Measurements from ENCODE around the gene FAM236C.
"Not testable (repeated sequence)": the region's sequence is repeated elsewhere in the genome, so short reads cannot be mapped to it uniquely, and the experiment has no call there.

Gene FAM236C

DNA sequence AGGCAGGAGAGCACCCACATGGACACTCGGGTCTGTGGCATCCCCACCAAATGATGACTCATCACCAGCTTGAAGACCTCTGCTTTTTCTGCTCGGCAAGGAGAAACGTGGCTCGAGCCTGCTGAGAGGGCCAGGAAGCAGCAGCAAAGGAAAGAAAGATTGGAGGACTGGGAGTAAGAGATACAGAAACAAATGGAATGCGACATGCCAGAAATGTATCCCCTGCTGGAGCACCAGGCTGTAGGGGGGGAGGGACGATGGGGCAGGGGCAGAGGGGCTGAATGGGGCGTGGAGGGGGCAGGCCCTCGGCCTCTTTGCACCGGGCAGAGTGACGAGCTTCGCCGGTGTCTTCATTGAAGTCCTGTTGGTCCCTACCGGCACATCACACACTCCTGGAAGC, at the start of gene FAM236C:
TSS of gene FAM236C (plus strand) at position 301 of the 400 bp plus-strand sequence. CDS start 100 bp downstream, outside the sequence.
- DNase-seq (ENCODE audit: low spot score) = not testable (repeated sequence)

DNA sequence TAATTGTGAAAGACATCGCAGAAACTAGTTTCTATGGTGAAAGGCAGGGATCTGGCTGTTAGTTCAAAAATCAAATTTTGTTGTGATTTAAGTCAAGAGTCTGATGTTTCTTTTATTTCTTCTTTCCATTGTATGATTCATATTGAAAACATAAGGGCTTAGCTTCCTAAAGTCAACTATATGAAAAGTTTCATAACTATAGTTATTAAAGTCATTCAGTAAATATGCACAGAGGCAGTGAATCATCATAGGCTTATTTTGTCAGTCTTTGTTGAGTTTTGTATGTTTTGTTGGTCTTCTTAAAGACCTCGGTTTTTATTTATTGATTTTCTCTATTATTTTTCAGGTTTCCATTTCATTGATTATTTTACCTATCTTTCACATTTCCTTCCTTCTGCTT, 29.5 kb upstream of the FAM236C start:
- not testable (repeated sequence) for DNase-seq (ENCODE audit: low spot score)

DNA sequence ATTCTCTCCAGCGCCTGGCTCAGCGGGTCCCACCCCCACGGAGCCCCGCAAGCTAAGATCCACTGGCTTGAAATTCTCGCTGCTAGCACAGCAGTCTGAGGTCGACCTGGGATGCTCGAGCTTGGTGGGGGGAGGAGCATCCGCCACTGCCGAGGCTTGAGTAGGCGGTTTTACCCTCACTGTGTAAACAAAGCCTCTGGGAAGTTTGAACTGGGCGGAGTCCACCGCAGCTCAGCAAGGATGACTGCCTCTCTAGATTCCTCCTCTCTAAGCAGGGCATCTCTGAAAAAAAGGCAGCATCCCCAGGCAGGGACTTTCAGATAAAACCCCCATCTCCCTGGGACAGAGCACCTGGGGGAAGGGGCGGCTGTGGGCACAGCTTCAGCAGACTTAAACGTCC, 22.7 kb upstream of the FAM236C start:
- not testable (repeated sequence) for DNase-seq (ENCODE audit: low spot score)

DNA sequence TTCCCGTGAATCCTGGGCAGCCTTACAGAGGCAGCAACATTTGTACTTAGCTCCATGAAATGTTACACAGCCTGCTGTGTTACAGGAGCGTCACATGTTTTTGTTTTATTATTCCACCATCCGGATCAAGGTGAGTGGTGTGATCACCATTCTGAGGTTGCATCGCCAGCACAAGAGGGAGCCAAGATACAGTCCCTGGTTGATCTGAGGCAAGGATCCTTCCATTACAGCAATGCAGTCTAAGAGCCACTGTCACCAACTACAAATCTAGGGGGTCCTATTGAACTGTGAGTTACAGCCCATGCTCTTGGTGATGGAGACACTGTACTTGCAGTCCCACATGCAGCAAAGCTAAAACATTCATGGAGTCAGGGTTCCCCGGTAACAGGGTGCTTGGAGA, 3.7 kb downstream of the FAM236C start:
- DNase-seq (ENCODE audit: low spot score) = not testable (repeated sequence)

DNA sequence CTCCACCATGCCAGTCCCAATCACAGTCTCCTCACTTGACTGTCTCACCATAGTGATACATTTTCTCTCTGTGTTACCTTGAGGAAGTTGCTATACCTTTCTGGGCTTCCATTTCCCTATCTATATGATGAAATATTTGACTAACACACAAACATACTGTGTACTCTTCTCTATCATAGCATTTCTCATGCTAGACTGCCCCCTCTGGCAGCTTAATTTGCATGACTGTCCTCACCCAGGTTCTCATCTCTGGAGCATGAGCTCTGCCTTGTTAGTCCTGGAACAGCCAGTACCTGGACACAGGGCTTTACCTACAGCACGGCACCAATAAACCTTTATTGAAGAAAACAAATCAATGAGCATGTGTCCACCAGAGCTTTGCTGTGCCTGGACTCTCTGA, 19.9 kb downstream of the FAM236C start:
- not testable (repeated sequence) for DNase-seq (ENCODE audit: low spot score)

DNA sequence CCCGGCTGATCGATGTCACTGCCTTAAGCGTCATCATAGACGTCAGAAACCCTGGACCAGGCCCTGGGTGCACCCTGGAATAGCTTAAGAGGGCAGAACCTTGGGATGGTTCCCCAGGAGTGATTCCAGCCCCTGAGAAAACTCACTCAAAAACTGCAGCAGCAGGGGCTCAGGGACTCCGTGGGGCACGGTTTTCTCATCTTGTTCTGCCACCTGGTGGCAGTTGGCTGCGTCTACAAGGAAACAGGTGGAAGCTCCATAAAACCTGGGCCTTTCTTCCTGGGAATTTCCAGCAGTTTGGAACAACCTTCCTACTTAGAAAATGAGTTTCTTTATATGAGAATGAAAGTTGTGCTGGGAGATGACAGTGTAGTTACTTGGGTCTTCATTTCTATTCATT, 24.0 kb downstream of the FAM236C start:
- DNase-seq (ENCODE audit: low spot score) = not testable (repeated sequence)

DNA sequence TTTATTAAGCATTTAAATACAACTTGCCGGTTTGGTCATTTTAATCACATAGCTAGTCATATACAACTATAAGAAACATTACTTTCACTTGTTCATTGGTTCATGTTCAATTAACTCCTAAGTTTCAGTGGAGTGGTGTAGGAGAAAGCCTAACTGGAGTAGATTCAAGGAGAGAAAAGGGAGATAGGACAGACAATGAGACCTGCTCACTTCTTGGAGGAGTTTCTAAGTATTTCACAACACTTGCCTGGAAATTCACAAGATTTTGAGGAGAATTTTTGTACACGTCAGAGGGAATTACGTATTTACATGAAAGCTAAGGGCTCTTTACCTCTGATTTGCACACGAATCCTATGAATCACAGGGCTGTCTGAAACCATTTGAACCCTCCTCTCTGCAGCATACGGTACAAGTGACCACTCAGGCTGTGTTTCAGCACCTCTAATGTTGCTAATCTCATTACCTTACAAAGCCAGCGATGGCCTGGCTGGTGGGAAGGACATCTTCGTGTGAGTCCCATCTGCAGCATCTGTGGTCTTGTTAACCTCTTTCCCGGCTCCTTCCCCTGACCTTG, 24.6 kb downstream of the FAM236C start:
- not testable (repeated sequence) for DNase-seq (ENCODE audit: low spot score)

DNA sequence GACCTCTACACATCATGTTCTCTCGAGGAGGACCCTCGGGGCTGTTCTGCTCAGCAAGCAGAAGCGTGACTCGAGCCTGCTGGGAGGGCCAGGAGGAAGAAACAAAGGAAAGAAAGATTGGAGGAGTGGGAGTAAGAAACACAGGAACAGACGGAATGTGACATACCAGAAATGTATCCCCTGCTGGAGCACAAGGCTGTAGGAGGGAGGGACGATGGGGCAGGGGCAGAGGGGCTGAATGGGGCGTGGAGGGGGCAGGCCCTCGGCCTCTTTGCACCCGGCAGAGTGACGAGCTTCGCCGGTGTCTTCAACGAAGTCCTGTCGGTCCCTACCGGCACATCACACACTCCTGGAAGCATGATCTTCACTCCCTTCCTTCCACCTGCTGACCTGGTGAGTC, 25.5 kb downstream of the FAM236C start, which contains the start of gene FAM236A:
TSS of gene FAM236A (plus strand) at position 301 of the 400 bp plus-strand sequence. CDS start at position 358, 57 bp downstream.
- not testable (repeated sequence) for DNase-seq (ENCODE audit: low spot score)

DNA sequence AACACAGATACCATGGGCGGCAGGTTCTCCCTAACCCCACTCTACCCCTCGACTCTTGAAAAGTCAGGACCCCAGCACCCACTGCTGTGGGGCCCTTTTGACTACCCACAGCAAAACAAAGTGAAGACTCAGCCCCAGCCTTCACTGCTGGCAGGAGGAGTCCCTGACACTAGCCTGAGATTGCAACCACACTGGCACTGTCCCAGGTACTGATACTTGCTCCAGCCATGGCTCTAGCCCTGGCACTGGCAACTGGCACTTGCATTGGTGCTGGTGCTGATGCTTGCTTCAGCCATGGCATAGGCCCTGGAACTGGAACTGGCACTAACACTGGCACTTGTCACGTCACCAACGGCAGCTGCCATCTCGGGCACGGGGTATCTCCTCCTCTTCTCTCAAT, 29.9 kb downstream of the FAM236C start:
- DNase-seq (ENCODE audit: low spot score) = not testable (repeated sequence)

DNA sequence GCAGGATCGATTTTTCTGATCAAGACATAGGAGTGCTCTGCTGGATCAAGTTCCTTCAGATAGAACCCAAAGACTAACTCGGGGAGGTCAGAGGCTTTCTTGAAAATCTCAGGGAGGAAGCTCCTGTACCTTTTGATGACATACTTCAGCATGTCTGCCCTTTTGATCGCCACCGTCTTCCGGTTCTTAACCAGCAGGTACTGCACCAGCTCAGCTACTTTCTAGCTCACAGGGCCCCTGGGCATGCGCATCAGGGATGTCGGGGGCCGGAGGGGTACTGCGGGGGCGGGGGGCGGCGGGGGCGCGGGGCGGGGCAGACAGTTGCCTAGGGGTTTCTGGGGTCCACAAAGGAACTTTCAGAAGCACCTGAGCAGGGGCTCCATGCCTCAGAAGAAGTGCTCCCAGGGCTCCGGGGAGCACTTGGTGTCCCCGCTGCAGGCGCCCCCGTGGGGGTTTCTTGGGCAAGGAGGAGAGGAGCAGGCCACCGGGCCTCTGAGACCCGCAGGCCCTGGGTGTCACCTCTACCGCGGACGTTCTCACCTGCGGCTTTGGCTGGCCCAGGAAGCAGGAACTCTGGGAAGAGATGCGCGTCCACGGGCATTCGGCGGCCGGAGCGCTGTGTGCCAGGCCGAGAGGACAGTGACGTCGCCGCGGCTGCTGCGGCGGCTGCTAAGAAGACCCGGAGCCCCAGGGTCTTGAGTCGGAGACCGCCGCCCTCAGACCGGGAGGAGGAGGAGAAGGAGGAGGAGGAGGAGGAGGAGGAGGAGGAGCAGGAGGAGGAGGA, 30.8 kb downstream of the FAM236C start:
- not testable (repeated sequence) for DNase-seq (ENCODE audit: low spot score)

DNA sequence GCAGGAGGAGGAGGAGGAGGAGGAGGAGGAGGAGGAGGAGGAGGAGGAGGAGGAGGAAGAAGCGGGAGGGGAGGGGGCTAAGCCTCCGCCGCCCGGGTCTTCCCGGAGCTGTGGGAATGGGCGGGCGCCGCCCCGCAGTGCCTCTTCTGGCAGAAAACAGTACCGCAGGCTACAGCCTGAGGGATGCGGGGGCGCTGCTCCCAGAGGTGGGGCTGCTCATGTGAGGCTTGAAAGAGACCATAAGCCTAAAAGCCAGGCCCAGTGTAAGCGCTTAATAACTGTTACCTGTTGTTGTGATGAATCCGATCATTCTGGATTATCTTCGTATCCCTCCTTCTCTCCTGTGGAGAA, 31.4 kb downstream of the FAM236C start, which contains the start of gene DMRTC1:
TSS of gene DMRTC1 (minus strand) at position 19 of the 351 bp plus-strand sequence. CDS start 68,143 bp downstream, outside the sequence.
- not testable (repeated sequence) for DNase-seq (ENCODE audit: low spot score)

DNA sequence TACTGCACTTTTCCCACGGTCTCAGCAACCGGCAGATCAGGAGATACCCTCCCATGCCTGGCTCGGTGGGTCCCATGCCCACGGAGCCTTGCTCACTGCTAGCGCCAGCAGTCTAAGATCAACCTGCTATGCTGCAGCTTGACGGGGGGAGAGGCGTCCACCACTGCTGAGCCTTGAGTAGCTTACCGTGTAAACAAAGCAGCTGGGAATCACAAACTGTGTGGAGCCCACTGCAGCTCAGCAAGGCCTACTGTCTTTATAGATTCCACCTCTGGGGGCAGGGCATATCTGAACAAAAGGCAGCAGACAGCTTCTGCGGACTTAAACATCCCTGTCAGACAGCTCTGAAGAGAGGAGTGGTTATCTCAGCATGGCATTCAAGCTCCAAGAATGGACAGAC, 47.6 kb downstream of the FAM236C start:
- not testable (repeated sequence) for DNase-seq (ENCODE audit: low spot score)

Measured in AG20443 (cell line).